LNCAP (cell line): ENCODE measurements around the gene PEX5L.

ENCODE experiments used
- TF ChIP-seq, protein P1 (sequence below): fragments of 450-650 bp; IDR thresholded peaks from 2 replicates; pipeline ENCODE4 v1.5.1; 2017; ENCODE audit warnings: mild to moderate bottlenecking

The PEX5L gene

DNA sequence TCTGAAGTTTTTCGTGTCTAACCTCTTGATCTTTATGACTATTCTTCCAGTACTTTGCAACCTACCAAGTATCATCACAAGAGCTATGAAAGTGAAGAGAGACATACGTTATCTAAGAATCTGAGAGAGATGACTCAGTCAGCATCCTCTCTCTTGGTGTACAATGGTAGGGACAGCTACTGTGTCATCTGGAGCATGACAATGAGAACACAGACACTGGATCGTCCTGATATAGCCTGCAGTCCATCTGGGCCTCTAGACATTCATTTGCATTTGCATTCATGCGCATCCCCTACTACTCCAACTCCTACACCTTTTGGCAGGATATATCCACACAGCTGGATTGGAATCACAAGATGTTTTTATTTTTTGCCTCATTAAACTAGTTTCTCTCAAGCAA lies 115.2 kb downstream of the PEX5L start:
- TF ChIP-seq, protein P1, sequence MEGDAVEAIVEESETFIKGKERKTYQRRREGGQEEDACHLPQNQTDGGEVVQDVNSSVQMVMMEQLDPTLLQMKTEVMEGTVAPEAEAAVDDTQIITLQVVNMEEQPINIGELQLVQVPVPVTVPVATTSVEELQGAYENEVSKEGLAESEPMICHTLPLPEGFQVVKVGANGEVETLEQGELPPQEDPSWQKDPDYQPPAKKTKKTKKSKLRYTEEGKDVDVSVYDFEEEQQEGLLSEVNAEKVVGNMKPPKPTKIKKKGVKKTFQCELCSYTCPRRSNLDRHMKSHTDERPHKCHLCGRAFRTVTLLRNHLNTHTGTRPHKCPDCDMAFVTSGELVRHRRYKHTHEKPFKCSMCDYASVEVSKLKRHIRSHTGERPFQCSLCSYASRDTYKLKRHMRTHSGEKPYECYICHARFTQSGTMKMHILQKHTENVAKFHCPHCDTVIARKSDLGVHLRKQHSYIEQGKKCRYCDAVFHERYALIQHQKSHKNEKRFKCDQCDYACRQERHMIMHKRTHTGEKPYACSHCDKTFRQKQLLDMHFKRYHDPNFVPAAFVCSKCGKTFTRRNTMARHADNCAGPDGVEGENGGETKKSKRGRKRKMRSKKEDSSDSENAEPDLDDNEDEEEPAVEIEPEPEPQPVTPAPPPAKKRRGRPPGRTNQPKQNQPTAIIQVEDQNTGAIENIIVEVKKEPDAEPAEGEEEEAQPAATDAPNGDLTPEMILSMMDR, result no peak

DNA sequence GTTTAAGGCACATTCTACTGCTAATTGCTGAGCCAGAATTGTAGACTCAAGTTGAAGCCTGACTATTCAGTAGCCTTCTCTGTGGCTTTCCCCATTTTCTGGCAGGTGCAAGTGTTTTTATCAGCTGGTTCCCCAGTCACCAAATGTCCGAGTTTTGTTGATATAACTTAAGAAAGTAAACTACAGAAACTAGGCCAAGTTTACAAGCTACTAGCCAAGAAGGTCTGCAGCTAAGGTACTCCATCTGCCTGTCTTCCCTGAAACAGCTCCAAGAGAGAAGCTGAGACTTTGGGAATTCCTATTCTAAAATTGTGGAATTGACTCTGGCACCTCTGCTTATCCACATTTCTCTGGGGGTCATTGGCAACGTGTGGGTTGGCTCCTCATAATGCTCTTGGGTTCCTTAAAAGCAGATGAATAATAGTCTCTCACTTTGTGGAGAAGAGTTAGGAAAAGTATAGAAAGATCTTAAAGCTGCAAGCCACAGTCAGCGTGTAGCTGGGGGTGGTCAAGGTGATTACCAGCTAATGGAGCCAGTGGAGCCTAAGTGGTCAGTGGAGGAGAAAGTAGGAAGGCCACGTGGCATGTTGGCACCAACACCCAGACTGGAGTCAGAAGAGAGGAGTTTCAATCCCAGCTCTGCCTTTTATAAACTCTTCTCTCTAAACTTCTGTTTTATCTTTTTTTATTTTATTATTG lies 128.8 kb downstream of the PEX5L start:
- TF ChIP-seq, protein P1, result peak; percentile 44; the same call in 1 of the 2 replicates

DNA sequence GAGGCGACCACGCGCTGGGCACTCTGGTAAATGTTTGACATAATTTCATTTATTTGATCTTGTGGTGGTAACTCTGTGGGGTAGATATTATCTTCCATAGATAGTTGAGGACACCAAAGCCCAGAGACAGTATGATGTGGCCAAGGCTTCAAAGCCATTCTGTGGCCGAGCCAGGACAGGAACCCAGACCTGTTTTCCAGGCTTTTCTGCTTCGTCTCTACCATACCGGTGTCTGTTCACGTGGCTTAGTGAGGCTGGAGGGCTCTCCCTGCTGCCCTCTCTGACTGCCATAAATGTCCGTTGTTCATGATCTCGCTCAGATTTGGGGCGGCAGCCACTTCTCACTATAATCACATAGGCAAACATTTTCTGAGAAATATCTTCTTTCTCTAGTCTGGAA lies 134.7 kb downstream of the PEX5L start:
- TF ChIP-seq, protein P1, result no peak

GRCh38 chr3:179898024-179898423 lies 138.7 kb downstream of the PEX5L start:
- TF ChIP-seq, protein P1, result no peak

GRCh38 chr3:179897231-179897630 lies 139.5 kb downstream of the PEX5L start:
- TF ChIP-seq, protein P1, result no peak

GRCh38 chr3:179896507-179896906 lies 140.2 kb downstream of the PEX5L start:
- TF ChIP-seq, protein P1, result no peak

DNA sequence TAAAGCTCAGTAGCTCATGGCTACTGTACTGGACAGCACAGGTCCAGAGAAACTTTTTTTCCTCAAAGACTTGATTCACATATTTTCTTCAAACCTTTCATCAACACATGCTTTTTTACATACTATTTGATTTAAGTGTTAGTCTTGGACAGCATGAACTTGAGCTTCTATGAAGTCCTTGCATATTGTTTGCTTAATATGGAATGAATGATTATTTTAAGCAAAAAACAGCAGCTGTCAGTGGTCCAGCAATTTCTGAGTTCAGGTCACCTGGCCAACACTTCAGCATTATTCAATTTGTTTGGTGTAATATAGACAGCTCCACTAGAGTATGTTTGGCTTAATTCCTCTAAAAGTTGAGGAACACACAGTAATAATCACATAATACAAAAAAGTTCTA lies 141.4 kb downstream of the PEX5L start:
- TF ChIP-seq, protein P1, result no peak
